HG03521 (cell line): ENCODE results near the gene SLC45A3.

ENCODE experiments used
- ATAC-seq: cut with Tn5 transposase; IDR thresholded peaks from one replicate; pipeline ENCODE4 v1.9.1; 2021; ENCODE audit warnings: mild to moderate bottlenecking, moderate library complexity; ENCODE audit not compliant: unreplicated experiment

The SLC45A3 gene

GRCh38 chr1:205669341-205670149 is 10.8 kb downstream of the SLC45A3 start:
- ATAC-seq, result no peak

- ATAC-seq, result no peak
Measured at GRCh38 chr1:205668951-205669340, 11.4 kb downstream of the SLC45A3 start.

- ATAC-seq, result no peak
Measured at GRCh38 chr1:205667909-205668643, 12.2 kb downstream of the SLC45A3 start.

- ATAC-seq, result no peak
Measured at GRCh38 chr1:205666372-205667166, 13.7 kb downstream of the SLC45A3 start.

- no peak for ATAC-seq
Measured at GRCh38 chr1:205665201-205666045, 14.9 kb downstream of the SLC45A3 start.

- ATAC-seq, result no peak
Measured at GRCh38 chr1:205664399-205665017, 15.8 kb downstream of the SLC45A3 start.

GRCh38 chr1:205663286-205663936 is 16.9 kb downstream of the SLC45A3 start:
- no peak for ATAC-seq

- no peak for ATAC-seq
Measured at GRCh38 chr1:205662791-205663190, 17.5 kb downstream of the SLC45A3 start.

- no peak for ATAC-seq
Measured at GRCh38 chr1:205662135-205662738, 18.1 kb downstream of the SLC45A3 start.

- no peak for ATAC-seq
Measured at GRCh38 chr1:205661429-205662134, 18.7 kb downstream of the SLC45A3 start.

GRCh38 chr1:205660361-205660760 is 19.9 kb downstream of the SLC45A3 start:
- ATAC-seq, result no peak

- no peak for ATAC-seq
Measured at GRCh38 chr1:205658943-205659581, 21.2 kb downstream of the SLC45A3 start.

GRCh38 chr1:205656236-205656635 is 24.1 kb downstream of the SLC45A3 start:
- ATAC-seq, result no peak

- ATAC-seq, result no peak
Measured at GRCh38 chr1:205652984-205653383, 27.3 kb downstream of the SLC45A3 start.

GRCh38 chr1:205650241-205650640 is 30.1 kb downstream of the SLC45A3 start:
- ATAC-seq, result no peak

GRCh38 chr1:205645519-205645918 is 34.8 kb downstream of the SLC45A3 start:
- ATAC-seq, result no peak

- no peak for ATAC-seq
Measured at GRCh38 chr1:205642679-205643307, 37.5 kb downstream of the SLC45A3 start.

GRCh38 chr1:205639567-205639966 is 40.7 kb downstream of the SLC45A3 start:
- ATAC-seq, result no peak
